ENCODE data around the gene ATXN1. TPM values are rescaled to one million over a fixed set of nuclear protein-coding genes. Genes with fewer than 3 reads are reported as not detected.

Gene ATXN1
- total RNA-seq, 4 donors from 2014 or later = 42.4 to 74.9 (median 52.1) TPM

GRCh38 chr6:16405375-16405774 is 355.9 kb downstream of the ATXN1 start:
- WGBS = 93% methylated on average over 4 of the region's 4 CpGs
- Histone ChIP-seq H3K27me3 (no peaks in the 10 kb centered on the region), H3K4me3 (no peak overlapping the region), H3K4me1 (peaks cover 4 to 52% (median 48%) of the 10 kb centered on the region in 4 donors), H3K36me3 (no peaks in the 10 kb centered on the region), H3K27ac (replicated peaks in 1 of 4) (no peak overlapping the region), H3K9me3 (no peaks in the 10 kb centered on the region)
- DNase-seq (ENCODE audit: extremely low spot score) = no peak
- intact Hi-C loops (cut with DNase I) = no loop called here
- no peak for TF ChIP-seq POLR2AphosphoS5 (IDR thresholded peaks at IDR 0.05)

DNA sequence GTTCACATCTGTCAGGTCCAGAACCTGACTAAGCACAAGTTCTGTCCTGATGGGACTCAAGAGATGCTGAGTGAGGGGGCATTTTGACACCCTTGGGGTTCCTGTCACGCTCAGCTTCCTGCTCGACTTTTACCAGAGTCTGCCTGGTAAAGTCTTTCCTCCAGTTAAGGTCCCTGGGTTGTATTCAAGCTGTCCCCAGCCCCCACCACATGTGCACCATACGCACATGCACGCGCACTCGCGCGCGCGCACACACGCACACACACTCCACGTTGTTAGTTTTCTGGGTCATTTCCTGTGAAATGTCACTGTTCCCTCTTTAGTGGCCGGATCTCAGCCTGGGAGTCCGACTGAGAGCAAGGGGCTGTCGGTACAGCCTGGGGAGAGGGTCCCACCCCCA is 356.8 kb downstream of the ATXN1 start:
- peaks cover 8 to 61% (median 50%) of the 10 kb centered on the region in 4 donors for H3K4me1 ChIP-seq
- no peak for DNase-seq (ENCODE audit: extremely low spot score)
- H3K36me3 ChIP-seq = no peaks in the 10 kb centered on the region
- TF ChIP-seq POLR2AphosphoS5 (IDR thresholded peaks at IDR 0.05) (no peak), POLR2A (IDR thresholded peaks at IDR 0.05; ENCODE audit: low read depth) (no peak), EP300 (IDR thresholded peaks at IDR 0.05) (no peak), CTCF (IDR thresholded peaks at IDR 0.05) (no peak)
- H3K27ac ChIP-seq (replicated peaks in 1 of 4) = no peak overlapping the region
- no peak overlapping the region for H3K4me3 ChIP-seq
- H3K27me3 ChIP-seq = no peaks in the 10 kb centered on the region
- intact Hi-C loops (cut with DNase I) = no loop called here
- no peaks in the 10 kb centered on the region for H3K9me3 ChIP-seq
- 91% methylated on average over 15 of the region's 15 CpGs for WGBS

DNA sequence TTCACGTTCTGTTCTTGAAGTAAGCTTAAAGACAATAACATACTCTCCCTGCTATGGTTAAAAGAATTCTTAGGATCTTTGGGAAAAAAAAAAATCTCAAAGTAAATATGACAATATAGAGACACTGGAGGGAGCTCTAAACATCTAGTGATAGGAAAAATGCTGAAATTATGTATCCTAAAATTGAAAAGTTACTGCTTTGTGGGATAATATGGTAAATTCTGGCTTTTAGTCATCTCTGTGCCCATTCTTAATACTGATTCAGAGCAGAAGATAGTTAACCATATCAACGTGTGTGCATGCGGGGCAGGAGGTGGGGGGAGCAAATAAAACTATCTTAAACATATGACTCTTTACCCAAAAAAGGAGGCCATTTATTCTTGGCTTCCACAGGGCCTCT is 357.4 kb downstream of the ATXN1 start:
- DNase-seq (ENCODE audit: extremely low spot score) = no peak
- 56% methylated on average over 3 of the region's 3 CpGs for whole genome bisulfite sequencing
- H3K27me3 ChIP-seq = no peaks in the 10 kb centered on the region
- no peak for TF ChIP-seq EP300 (IDR thresholded peaks at IDR 0.05)
- TF ChIP-seq CTCF (IDR thresholded peaks at IDR 0.05) = no peak
- TF ChIP-seq POLR2AphosphoS5 (IDR thresholded peaks at IDR 0.05) = no peak
- no peak for TF ChIP-seq POLR2A (IDR thresholded peaks at IDR 0.05; ENCODE audit: low read depth)
- no peak overlapping the region for H3K4me3 ChIP-seq
- intact Hi-C loops (cut with DNase I) = no loop called here
- H3K9me3 ChIP-seq = no peaks in the 10 kb centered on the region
- H3K27ac ChIP-seq (replicated peaks in 1 of 4) = no peak overlapping the region
- no peaks in the 10 kb centered on the region for H3K36me3 ChIP-seq
- H3K4me1 ChIP-seq = peaks cover 8 to 67% (median 54%) of the 10 kb centered on the region in 4 donors

GRCh38 chr6:16402581-16402900 is 358.7 kb downstream of the ATXN1 start:
- no peaks in the 10 kb centered on the region for H3K9me3 ChIP-seq
- no peak overlapping the region for H3K27ac ChIP-seq (replicated peaks in 1 of 4)
- DNase-seq (ENCODE audit: extremely low spot score) = no peak
- no peaks in the 10 kb centered on the region for H3K36me3 ChIP-seq
- H3K4me3 ChIP-seq = no peak overlapping the region
- H3K4me1 ChIP-seq = peaks cover 8 to 71% (median 58%) of the 10 kb centered on the region in 4 donors
- intact Hi-C loops (cut with DNase I) = no loop called here
- no peaks in the 10 kb centered on the region for H3K27me3 ChIP-seq
- WGBS = 76% methylated on average over 2 of the region's 2 CpGs
- TF ChIP-seq POLR2AphosphoS5 (IDR thresholded peaks at IDR 0.05) = peak in 1 of 2 donors; percentile 7
- no peak for TF ChIP-seq EP300 (IDR thresholded peaks at IDR 0.05)

DNA sequence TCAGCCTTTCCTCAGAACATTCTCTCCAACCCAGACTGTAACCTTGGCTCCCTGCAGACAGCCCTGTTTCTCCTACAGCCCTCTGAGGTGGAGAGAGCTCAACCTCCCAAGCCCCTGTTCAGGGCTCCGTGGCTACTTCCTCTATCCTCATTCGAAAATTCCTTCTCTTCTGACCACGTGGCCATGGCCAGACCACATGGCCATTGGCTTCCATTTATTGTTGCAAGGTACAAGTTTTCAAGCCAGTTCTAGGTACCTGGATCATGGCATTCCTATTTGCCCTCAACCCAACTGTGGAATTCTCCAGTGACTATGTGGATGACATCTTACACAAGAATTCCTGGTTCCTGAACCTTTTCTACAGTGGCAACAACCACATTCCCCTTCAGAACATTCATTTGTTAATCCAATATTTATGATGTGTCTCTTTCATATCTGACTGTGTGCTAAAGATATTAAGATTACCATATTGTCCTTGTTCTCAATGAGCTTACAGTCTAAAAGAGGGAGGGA is 361.0 kb downstream of the ATXN1 start:
- Histone ChIP-seq H3K36me3 (no peaks in the 10 kb centered on the region), H3K9me3 (no peaks in the 10 kb centered on the region), H3K4me1 (peaks cover 8 to 57% (median 48%) of the 10 kb centered on the region in 4 donors), H3K27me3 (no peaks in the 10 kb centered on the region), H3K27ac (replicated peaks in 1 of 4) (peak overlapping the region in 3 of 4 donors; percentile 53 to 58 (median 54)), H3K4me3 (no peak overlapping the region)
- no peak for DNase-seq (ENCODE audit: extremely low spot score)
- WGBS = 91% methylated on average over 3 of the region's 3 CpGs
- TF ChIP-seq POLR2AphosphoS5 (IDR thresholded peaks at IDR 0.05) (no peak), POLR2A (IDR thresholded peaks at IDR 0.05; ENCODE audit: low read depth) (no peak), CTCF (IDR thresholded peaks at IDR 0.05) (no peak), EP300 (IDR thresholded peaks at IDR 0.05) (no peak)
- intact Hi-C loops (cut with DNase I) = no loop called here

GRCh38 chr6:16399695-16400094 is 361.6 kb downstream of the ATXN1 start:
- Histone ChIP-seq H3K27me3 (no peaks in the 10 kb centered on the region), H3K9me3 (no peaks in the 10 kb centered on the region), H3K4me3 (no peak overlapping the region), H3K36me3 (no peaks in the 10 kb centered on the region), H3K4me1 (peaks cover 8 to 56% (median 46%) of the 10 kb centered on the region in 4 donors), H3K27ac (replicated peaks in 1 of 4) (peak overlapping the region; percentile 53 to 67 (median 56))
- intact Hi-C loops (cut with DNase I) = no loop called here
- TF ChIP-seq POLR2AphosphoS5 (IDR thresholded peaks at IDR 0.05) = no peak
- no peak for TF ChIP-seq CTCF (IDR thresholded peaks at IDR 0.05)
- no peak for TF ChIP-seq EP300 (IDR thresholded peaks at IDR 0.05)
- no peak for TF ChIP-seq POLR2A (IDR thresholded peaks at IDR 0.05; ENCODE audit: low read depth)
- 53% methylated on average over 5 of the region's 5 CpGs for WGBS
- DNase-seq (ENCODE audit: extremely low spot score) = no peak
